ENCODE results near the gene RIC3. TPM values are rescaled to one million over a fixed set of nuclear protein-coding genes. Genes with fewer than 3 reads are reported as not detected.

The RIC3 gene
- total RNA-seq, 4 donors from 2014 or later = 11.8 to 28.2 (median 18.9) TPM

- DNase-seq (ENCODE audit: low spot score in 2 of 2) = no peak
- TF ChIP-seq EP300 (IDR thresholded peaks at IDR 0.05) (no peak), POLR2A (IDR thresholded peaks at IDR 0.05) (no peak), CTCF (IDR thresholded peaks at IDR 0.05) (no peak)
- Histone ChIP-seq H3K27ac (no peak overlapping the region), H3K4me1 (peaks cover 0 to 42% (median 3%) of the 10 kb centered on the region in 4 donors), H3K36me3 (no peaks in the 10 kb centered on the region), H3K9me3 (no peaks in the 10 kb centered on the region), H3K27me3 (no peaks in the 10 kb centered on the region), H3K4me3 (no peak overlapping the region)
- 80 to 94% methylated on average over 15 of the region's 15 CpGs for WGBS, 2 donors
Observed at GRCh38 chr11:8082391-8083087, 86.3 kb downstream of the RIC3 start.

- no peaks in the 10 kb centered on the region for H3K36me3 ChIP-seq
- WGBS, 2 donors = 19 to 50% methylated on average over 1 to 22 of the region's 24 CpGs
- H3K4me1 ChIP-seq = peaks cover 0 to 42% (median 3%) of the 10 kb centered on the region in 4 donors
- peak overlapping the region in 1 of 4 donors; percentile 66 for H3K27ac ChIP-seq
- H3K9me3 ChIP-seq = no peaks in the 10 kb centered on the region
- TF ChIP-seq CTCF (IDR thresholded peaks at IDR 0.05) (no peak), POLR2A (IDR thresholded peaks at IDR 0.05) (no peak), EP300 (IDR thresholded peaks at IDR 0.05) (no peak)
- peak overlapping the region; percentile 32 to 72 (median 41) for H3K4me3 ChIP-seq
- no peaks in the 10 kb centered on the region for H3K27me3 ChIP-seq
- DNase-seq (ENCODE audit: low spot score in 2 of 2) = no peak
Observed at GRCh38 chr11:8081591-8082250, 87.1 kb downstream of the RIC3 start.

GRCh38 chr11:8080674-8081590 lies 87.9 kb downstream of the RIC3 start, which contains the start of gene TUB:
TSS of gene TUB (plus strand) at chr11:8081211. CDS start at chr11:8081511, 300 bp downstream.
- Histone ChIP-seq H3K27ac (peak within 1 kb of the TSS in 1 of 4 donors; percentile 66), H3K27me3 (no peaks in the 10 kb centered on the region), H3K4me1 (peaks cover 0 to 34% (median 3%) of the 10 kb centered on the region in 4 donors), H3K9me3 (no peaks in the 10 kb centered on the region), H3K4me3 (peak within 1 kb of the TSS; percentile 32 to 72 (median 46)), H3K36me3 (no peaks in the 10 kb centered on the region)
- WGBS, 2 donors = 2% methylated on average over 35 to 39 of the region's 104 CpGs
- no peak for DNase-seq (ENCODE audit: low spot score in 2 of 2)
- TF ChIP-seq POLR2A (IDR thresholded peaks at IDR 0.05) (peak in 1 of 2 donors; percentile 28), EP300 (IDR thresholded peaks at IDR 0.05) (no peak), CTCF (IDR thresholded peaks at IDR 0.05) (no peak)

DNA sequence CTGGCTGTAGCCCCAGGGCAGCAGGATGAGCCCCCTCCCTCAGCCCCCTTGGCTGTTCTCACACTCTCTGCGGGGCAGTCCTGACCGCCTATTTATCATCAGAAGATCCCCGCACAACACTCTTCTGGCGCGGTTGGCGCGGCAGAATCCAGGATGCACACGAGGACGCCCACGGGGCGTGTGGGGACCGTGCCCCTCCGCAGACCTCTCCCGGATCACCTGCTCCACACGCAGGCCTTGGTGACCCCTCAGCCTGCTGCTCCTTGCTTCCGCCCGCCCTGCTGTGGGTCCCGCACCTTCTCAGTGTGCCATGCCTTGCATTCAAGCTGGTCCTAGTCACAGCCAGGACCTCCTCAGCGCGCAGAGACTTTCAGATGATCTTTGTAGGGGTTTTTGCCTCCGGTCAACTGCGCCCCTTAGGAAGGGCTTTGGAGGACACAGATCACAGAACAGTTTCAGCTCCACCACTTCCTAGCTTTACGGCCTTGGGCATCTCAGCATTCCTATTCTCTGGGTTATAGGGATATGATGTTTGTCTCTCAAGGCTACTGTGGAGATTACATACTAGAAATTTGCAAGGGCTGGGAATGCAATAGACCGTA lies 88.7 kb downstream of the RIC3 start:
- WGBS, 2 donors = 86% methylated on average over 24 of the region's 24 CpGs
- Histone ChIP-seq H3K4me1 (peaks cover 0 to 30% (median 3%) of the 10 kb centered on the region in 4 donors), H3K27ac (no peak overlapping the region), H3K9me3 (no peaks in the 10 kb centered on the region), H3K27me3 (no peaks in the 10 kb centered on the region), H3K36me3 (no peaks in the 10 kb centered on the region), H3K4me3 (peak overlapping the region in 1 of 4 donors; percentile 72)
- no peak for DNase-seq (ENCODE audit: low spot score in 2 of 2)
- TF ChIP-seq EP300 (IDR thresholded peaks at IDR 0.05) (no peak), POLR2A (IDR thresholded peaks at IDR 0.05) (no peak), CTCF (IDR thresholded peaks at IDR 0.05) (no peak)

Measured in tibial nerve (tissue), 4 donors.